ENCODE results near the gene LRRC74B.
"Not testable (repeated sequence)": the region's sequence is repeated elsewhere in the genome, so short reads cannot be mapped to it uniquely, and the experiment has no call there.

The LRRC74B gene

DNA sequence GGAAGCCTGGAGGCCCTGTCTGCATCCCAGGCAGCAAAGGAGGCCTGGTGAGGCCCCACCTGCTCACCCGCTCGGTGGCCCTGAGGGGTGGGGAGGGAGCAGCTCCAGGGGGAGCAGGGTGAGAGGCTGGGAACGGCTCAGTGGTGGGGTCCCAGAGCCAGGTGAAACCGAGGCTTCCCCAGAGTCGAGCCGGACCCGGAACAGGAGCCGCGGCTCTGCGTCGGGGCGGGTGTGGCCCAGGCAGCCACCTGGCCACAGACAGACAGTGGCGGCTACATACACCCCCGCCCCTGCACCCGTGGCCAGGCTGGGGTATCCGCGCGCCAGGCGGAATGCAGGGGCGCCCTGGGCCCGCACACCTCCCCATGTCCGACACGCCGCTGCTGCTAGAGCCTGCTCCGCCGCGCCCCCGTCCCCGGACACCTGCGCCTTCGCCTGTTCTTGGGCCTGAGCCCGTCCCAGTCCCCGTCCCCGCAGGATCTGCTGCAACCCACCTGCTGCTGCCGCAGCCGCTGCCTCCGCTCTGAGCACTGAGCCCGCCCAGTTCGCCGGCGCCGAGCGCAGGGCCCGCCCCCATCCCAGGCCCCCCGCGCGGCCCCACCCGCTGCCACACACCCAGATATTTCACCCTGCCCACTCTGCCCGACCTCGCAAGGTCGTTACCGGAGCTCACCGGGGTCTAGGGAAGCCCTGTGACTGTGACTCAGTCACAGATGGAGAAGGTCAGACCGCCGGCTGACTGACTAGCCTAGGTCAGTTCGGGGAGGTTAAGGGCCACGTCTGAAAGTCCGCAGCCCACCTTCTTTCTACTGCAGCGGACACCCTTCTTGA, 13.5 kb upstream of the LRRC74B start, which contains the start of gene SLC7A4:
TSS of gene SLC7A4 (minus strand) at position 525 of the 831 bp plus-strand sequence. CDS start 749 bp downstream, outside the sequence.
- POLR2A ChIA-PET = no interaction called here
- DNase-seq (ENCODE audit: extremely low spot score) = no peak
- no peak for TF ChIP-seq FOXM1 (IDR thresholded peaks at IDR 0.05; ENCODE audit: borderline replicate concordance)
- TF ChIP-seq FOXK2 (IDR thresholded peaks at IDR 0.05) = no peak
- no peak for TF ChIP-seq TARDBP (IDR thresholded peaks at IDR 0.05)
- no peak for TF ChIP-seq NFRKB (IDR thresholded peaks at IDR 0.05)
- no peak for TF ChIP-seq BHLHE40 (IDR thresholded peaks at IDR 0.05; ENCODE audit: borderline replicate concordance)
- no peak for TF ChIP-seq ZNF384 (IDR thresholded peaks at IDR 0.05)
- TF ChIP-seq CTBP1 (IDR thresholded peaks at IDR 0.05; ENCODE audit: borderline replicate concordance) = no peak
- no peak for TF ChIP-seq SUZ12 (IDR thresholded peaks at IDR 0.05)
- TF ChIP-seq SP1 (IDR thresholded peaks at IDR 0.05) = no peak
- TF ChIP-seq L3MBTL2 (conservative IDR thresholded peaks at IDR 0.05) = no peak
- no peak for TF ChIP-seq FOXA1 (IDR thresholded peaks at IDR 0.05)
- TF ChIP-seq HDGF (IDR thresholded peaks at IDR 0.05; ENCODE audit: borderline replicate concordance) = no peak
- TF ChIP-seq ARNT (IDR thresholded peaks at IDR 0.05) = no peak
- TF ChIP-seq, protein P1, sequence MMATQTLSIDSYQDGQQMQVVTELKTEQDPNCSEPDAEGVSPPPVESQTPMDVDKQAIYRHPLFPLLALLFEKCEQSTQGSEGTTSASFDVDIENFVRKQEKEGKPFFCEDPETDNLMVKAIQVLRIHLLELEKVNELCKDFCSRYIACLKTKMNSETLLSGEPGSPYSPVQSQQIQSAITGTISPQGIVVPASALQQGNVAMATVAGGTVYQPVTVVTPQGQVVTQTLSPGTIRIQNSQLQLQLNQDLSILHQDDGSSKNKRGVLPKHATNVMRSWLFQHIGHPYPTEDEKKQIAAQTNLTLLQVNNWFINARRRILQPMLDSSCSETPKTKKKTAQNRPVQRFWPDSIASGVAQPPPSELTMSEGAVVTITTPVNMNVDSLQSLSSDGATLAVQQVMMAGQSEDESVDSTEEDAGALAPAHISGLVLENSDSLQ (IDR thresholded peaks at IDR 0.05) = no peak
- TF ChIP-seq ELF4 (IDR thresholded peaks at IDR 0.05) = no peak
- TF ChIP-seq LEF1 (IDR thresholded peaks at IDR 0.05; ENCODE audit: borderline replicate concordance) = no peak
- CTCF ChIA-PET = no interaction called here

DNA sequence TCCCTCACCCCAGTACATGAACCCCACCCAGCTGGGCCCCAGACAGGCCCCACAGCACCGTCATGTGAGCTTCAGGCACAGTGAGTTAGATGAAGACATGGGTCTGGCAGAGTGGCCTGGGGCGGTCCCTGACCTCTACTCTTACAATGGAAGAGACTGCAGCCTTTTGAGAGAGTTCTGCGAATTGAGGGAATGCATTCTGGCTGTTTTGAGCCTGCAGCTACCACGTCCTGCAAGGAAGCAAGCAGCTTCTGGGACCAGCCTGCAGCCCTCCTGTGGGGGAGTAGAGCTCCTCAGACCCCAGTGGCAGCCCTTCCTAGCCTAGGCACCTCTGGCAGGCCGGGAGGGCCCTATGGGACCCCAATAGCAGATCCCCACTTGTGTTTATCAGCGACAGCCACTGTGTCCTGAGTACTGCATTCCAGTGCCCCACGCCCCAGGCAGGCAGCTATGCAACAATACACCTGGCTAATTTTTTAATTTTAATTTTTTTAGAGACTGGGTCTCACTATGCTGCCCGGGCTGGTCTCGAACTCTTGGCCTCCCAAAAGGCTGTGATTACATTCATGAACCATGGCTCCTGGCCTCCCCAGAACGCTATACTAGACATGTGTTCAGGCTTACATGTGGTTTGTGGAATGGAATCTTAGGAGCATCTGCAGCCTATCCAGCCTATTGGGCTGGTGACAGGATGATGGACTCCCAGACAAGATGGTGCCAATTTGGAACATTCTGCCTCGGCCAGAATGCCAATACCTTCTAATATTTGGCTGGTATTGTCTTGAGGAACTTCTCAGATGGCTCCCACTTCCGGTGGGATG, 12.7 kb upstream of the LRRC74B start:
- CTCF ChIA-PET = interaction anchor here (0.6 kb wide), 1 partner anchor 208 kb away, joined by 3 read pairs; no protein-coding TSS in a partner anchor

DNA sequence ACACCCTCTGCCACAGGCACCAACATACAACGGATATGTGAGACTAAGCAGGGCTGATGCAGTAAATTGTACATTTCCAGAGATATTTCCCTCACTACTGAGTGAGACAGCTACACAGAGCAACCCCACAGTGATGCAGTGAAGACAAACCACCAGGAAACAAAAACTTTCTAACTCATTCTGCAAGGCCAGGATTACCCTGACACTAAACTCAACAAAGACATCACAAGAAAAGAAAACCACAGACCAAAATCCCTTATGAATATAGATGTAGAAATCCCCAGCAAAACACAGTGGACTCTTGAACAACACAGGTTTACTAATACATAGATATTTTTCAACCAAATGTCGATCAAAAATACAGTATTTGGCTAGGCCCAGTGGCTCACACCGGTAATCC, 11.9 kb upstream of the LRRC74B start:
- TF ChIP-seq, protein P1 (IDR thresholded peaks at IDR 0.05) = no peak
- TF ChIP-seq NFRKB (IDR thresholded peaks at IDR 0.05) (no peak), ELF4 (IDR thresholded peaks at IDR 0.05) (no peak), SUZ12 (IDR thresholded peaks at IDR 0.05) (no peak), BHLHE40 (IDR thresholded peaks at IDR 0.05; ENCODE audit: borderline replicate concordance) (no peak), LEF1 (IDR thresholded peaks at IDR 0.05; ENCODE audit: borderline replicate concordance) (no peak), HDGF (IDR thresholded peaks at IDR 0.05; ENCODE audit: borderline replicate concordance) (no peak), ARNT (IDR thresholded peaks at IDR 0.05) (no peak), ZNF384 (IDR thresholded peaks at IDR 0.05) (no peak), FOXK2 (IDR thresholded peaks at IDR 0.05) (no peak), L3MBTL2 (conservative IDR thresholded peaks at IDR 0.05) (no peak), SP1 (IDR thresholded peaks at IDR 0.05) (no peak), CTBP1 (IDR thresholded peaks at IDR 0.05; ENCODE audit: borderline replicate concordance) (no peak), FOXM1 (IDR thresholded peaks at IDR 0.05; ENCODE audit: borderline replicate concordance) (no peak), TARDBP (IDR thresholded peaks at IDR 0.05) (no peak), FOXA1 (IDR thresholded peaks at IDR 0.05) (no peak)
- POLR2A ChIA-PET = interaction anchor here (0.7 kb wide), 1 partner anchor 69 kb away, joined by 3 read pairs; no protein-coding TSS in a partner anchor
- DNase-seq (ENCODE audit: extremely low spot score) = no peak
- CTCF ChIA-PET = no interaction called here

More for the DNA sequence above, 12.7 kb upstream of the LRRC74B start:
- TF ChIP-seq FOXA1 (IDR thresholded peaks at IDR 0.05) (no peak), ELF4 (IDR thresholded peaks at IDR 0.05) (no peak), TARDBP (IDR thresholded peaks at IDR 0.05) (no peak), CTBP1 (IDR thresholded peaks at IDR 0.05; ENCODE audit: borderline replicate concordance) (no peak), SUZ12 (IDR thresholded peaks at IDR 0.05) (no peak), BHLHE40 (IDR thresholded peaks at IDR 0.05; ENCODE audit: borderline replicate concordance) (no peak), ZNF384 (IDR thresholded peaks at IDR 0.05) (no peak), NFRKB (IDR thresholded peaks at IDR 0.05) (no peak), L3MBTL2 (conservative IDR thresholded peaks at IDR 0.05) (no peak), LEF1 (IDR thresholded peaks at IDR 0.05; ENCODE audit: borderline replicate concordance) (no peak), SP1 (IDR thresholded peaks at IDR 0.05) (no peak), FOXM1 (IDR thresholded peaks at IDR 0.05; ENCODE audit: borderline replicate concordance) (no peak), FOXK2 (IDR thresholded peaks at IDR 0.05) (no peak), HDGF (IDR thresholded peaks at IDR 0.05; ENCODE audit: borderline replicate concordance) (no peak), ARNT (IDR thresholded peaks at IDR 0.05) (no peak)
- TF ChIP-seq, protein P1 (IDR thresholded peaks at IDR 0.05) = no peak
- no peak for DNase-seq (ENCODE audit: extremely low spot score)
- POLR2A ChIA-PET = no interaction called here

DNA sequence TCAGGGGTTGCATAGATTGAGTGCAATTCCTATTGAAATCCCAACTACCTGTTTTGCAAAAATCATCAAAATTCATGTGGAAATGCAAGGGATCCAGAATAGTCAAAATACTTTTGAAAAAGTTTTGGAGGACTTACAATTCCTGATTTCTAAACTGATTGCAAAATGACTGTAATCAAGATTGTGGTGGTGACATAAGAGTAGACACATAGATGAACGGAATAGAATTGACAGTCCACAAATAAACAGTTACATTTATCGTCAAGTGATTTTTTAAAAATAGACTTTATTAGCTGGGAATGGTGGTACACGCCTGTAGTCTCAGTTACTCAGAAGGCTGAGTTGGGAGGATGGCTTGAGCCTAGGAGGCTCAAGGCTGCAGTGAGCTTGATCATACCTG, 10.8 kb upstream of the LRRC74B start:
- CTCF ChIA-PET = no interaction called here
- TF ChIP-seq SUZ12 (IDR thresholded peaks at IDR 0.05) = no peak
- no peak for TF ChIP-seq ZNF384 (IDR thresholded peaks at IDR 0.05)
- no peak for TF ChIP-seq TARDBP (IDR thresholded peaks at IDR 0.05)
- DNase-seq (ENCODE audit: extremely low spot score) = no peak
- POLR2A ChIA-PET = no interaction called here

DNA sequence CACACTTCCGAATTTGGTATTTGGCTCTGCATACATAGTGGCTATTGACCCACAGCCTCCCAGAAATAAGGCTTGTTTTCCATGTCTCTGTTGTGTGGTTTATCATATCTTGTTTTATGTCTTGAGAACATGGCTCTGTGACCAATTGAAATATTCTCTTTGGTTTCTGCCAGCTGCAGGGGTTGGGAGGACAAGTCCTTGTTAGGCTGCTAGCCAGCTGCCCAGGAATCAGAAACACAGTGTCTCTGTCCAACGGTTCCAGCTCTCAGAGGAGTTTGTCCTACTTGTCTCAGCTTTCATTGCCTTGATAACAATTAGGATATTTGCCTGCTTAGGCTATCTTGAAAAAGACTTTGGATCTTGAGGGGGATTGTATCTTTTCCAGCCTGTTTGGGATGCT, 7.3 kb upstream of the LRRC74B start:
- CTCF ChIA-PET = no interaction called here
- no peak for DNase-seq (ENCODE audit: extremely low spot score)
- TF ChIP-seq TARDBP (IDR thresholded peaks at IDR 0.05) (no peak), ELF4 (IDR thresholded peaks at IDR 0.05) (no peak), HDGF (IDR thresholded peaks at IDR 0.05; ENCODE audit: borderline replicate concordance) (no peak), CTBP1 (IDR thresholded peaks at IDR 0.05; ENCODE audit: borderline replicate concordance) (no peak), LEF1 (IDR thresholded peaks at IDR 0.05; ENCODE audit: borderline replicate concordance) (no peak), ZNF384 (IDR thresholded peaks at IDR 0.05) (no peak), L3MBTL2 (conservative IDR thresholded peaks at IDR 0.05) (no peak), FOXK2 (IDR thresholded peaks at IDR 0.05) (no peak), NFRKB (IDR thresholded peaks at IDR 0.05) (no peak)
- TF ChIP-seq, protein P1 (IDR thresholded peaks at IDR 0.05) = no peak

DNA sequence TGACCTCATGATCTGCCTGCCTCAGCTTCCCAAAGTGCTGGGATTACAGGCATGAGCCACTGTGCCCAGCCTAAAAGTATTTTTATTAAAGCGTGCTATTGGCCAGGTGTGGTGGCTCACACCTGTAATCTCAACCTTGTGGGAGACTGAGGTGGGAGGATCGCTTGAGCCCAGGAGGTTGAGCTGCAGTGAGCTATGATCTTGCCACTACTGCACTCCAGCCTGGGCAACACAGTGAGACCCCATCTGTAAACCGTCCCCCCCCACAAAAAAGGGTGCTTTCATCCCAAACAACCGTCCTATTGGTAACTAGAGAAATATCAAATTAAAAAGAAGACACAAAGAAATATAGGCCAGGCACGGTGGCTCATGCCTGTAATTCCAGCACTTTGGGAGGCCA, 6.6 kb upstream of the LRRC74B start:
- CTCF ChIA-PET; DNase-seq (ENCODE audit: extremely low spot score): not testable (repeated sequence)
- POLR2A ChIA-PET = interaction anchor here (1.6 kb wide), 1 partner anchor 57 kb away, joined by 4 read pairs; the partner anchor contains the start of gene LZTR1

More for the DNA sequence above, 7.3 kb upstream of the LRRC74B start:
- POLR2A ChIA-PET = interaction anchor here (1.7 kb wide), 1 partner anchor 36 kb away, joined by 7 read pairs; the partner anchor contains the start of gene THAP7

Measured in HEK293T (cell line).